Measurements from ENCODE around the gene RDX.
"Not testable (repeated sequence)": the region's sequence is repeated elsewhere in the genome, so short reads cannot be mapped to it uniquely, and the experiment has no call there.

The RDX gene

GRCh38 chr11:110272919-110273318, 23.5 kb downstream of the RDX start:
- no peak for DNase-seq (ENCODE audit: low spot score)

- DNase-seq (ENCODE audit: low spot score) = no peak
These were observed 26.4 kb downstream of the RDX start for GRCh38 chr11:110269996-110270395.

- DNase-seq (ENCODE audit: low spot score) = no peak
These were observed 28.0 kb downstream of the RDX start for GRCh38 chr11:110268441-110268840.

- DNase-seq (ENCODE audit: low spot score) = no peak
These were observed 34.4 kb downstream of the RDX start for GRCh38 chr11:110262072-110262403.

- no peak for DNase-seq (ENCODE audit: low spot score)
These were observed 35.0 kb downstream of the RDX start for GRCh38 chr11:110261195-110262071.

GRCh38 chr11:110253525-110253924, 42.9 kb downstream of the RDX start:
- no peak for DNase-seq (ENCODE audit: low spot score)

- no peak for DNase-seq (ENCODE audit: low spot score)
These were observed 44.6 kb downstream of the RDX start for GRCh38 chr11:110251836-110252235.

- no peak for DNase-seq (ENCODE audit: low spot score)
These were observed 46.2 kb downstream of the RDX start for GRCh38 chr11:110250168-110250567.

- no peak for DNase-seq (ENCODE audit: low spot score)
These were observed 46.6 kb downstream of the RDX start for GRCh38 chr11:110249766-110250165.

- DNase-seq (ENCODE audit: low spot score) = no peak
These were observed 47.3 kb downstream of the RDX start for GRCh38 chr11:110249066-110249465.

- no peak for DNase-seq (ENCODE audit: low spot score)
These were observed 52.6 kb downstream of the RDX start for GRCh38 chr11:110243791-110244190.

- no peak for DNase-seq (ENCODE audit: low spot score)
These were observed 53.7 kb downstream of the RDX start for GRCh38 chr11:110242746-110243145.

- DNase-seq (ENCODE audit: low spot score) = no peak
These were observed 54.2 kb downstream of the RDX start for GRCh38 chr11:110242188-110242587.

GRCh38 chr11:110235966-110236365, 60.4 kb downstream of the RDX start:
- no peak for DNase-seq (ENCODE audit: low spot score)

- no peak for DNase-seq (ENCODE audit: low spot score)
These were observed 66.0 kb downstream of the RDX start for GRCh38 chr11:110230377-110230776.

GRCh38 chr11:110219006-110219785, 77.2 kb downstream of the RDX start:
- DNase-seq (ENCODE audit: low spot score) = no peak

GRCh38 chr11:110217936-110218335, 78.5 kb downstream of the RDX start:
- no peak for DNase-seq (ENCODE audit: low spot score)

- DNase-seq (ENCODE audit: low spot score) = no peak
These were observed 79.1 kb downstream of the RDX start for GRCh38 chr11:110217223-110217877.

GRCh38 chr11:110209313-110209694, 87.1 kb downstream of the RDX start:
- not testable (repeated sequence) for DNase-seq (ENCODE audit: low spot score)

GRCh38 chr11:110208678-110209312, 87.6 kb downstream of the RDX start:
- not testable (repeated sequence) for DNase-seq (ENCODE audit: low spot score)

- no peak for DNase-seq (ENCODE audit: low spot score)
These were observed 89.3 kb downstream of the RDX start for GRCh38 chr11:110207123-110207522.

GRCh38 chr11:110200836-110201235, 95.6 kb downstream of the RDX start:
- no peak for DNase-seq (ENCODE audit: low spot score)

Data from CD4-positive, alpha-beta T cell treated with Interleukin-2 at 100 ng/mL for 4 hours (primary cell).